Measurements from ENCODE around the gene CAB39L.

DNA sequence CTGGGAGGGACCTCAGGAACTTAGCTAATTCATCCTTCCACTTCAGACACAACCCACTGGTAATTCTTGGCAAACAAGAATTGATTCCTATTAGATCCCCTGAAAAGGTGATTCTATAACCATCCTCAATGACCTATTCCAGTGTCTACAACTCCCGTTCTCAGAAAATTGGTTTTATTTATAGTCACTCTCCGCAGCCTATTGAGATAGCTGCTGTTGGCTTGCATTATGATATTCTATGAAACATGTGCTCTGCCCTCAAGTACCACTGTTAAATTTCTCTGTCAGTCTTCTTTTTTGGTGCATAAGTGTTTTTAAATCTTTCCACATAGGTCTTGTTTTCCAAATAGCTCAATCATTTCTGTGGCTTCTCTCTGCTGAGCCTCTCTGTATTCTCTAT, 121.2 kb downstream of the CAB39L start:
- TF ChIP-seq, protein P1, sequence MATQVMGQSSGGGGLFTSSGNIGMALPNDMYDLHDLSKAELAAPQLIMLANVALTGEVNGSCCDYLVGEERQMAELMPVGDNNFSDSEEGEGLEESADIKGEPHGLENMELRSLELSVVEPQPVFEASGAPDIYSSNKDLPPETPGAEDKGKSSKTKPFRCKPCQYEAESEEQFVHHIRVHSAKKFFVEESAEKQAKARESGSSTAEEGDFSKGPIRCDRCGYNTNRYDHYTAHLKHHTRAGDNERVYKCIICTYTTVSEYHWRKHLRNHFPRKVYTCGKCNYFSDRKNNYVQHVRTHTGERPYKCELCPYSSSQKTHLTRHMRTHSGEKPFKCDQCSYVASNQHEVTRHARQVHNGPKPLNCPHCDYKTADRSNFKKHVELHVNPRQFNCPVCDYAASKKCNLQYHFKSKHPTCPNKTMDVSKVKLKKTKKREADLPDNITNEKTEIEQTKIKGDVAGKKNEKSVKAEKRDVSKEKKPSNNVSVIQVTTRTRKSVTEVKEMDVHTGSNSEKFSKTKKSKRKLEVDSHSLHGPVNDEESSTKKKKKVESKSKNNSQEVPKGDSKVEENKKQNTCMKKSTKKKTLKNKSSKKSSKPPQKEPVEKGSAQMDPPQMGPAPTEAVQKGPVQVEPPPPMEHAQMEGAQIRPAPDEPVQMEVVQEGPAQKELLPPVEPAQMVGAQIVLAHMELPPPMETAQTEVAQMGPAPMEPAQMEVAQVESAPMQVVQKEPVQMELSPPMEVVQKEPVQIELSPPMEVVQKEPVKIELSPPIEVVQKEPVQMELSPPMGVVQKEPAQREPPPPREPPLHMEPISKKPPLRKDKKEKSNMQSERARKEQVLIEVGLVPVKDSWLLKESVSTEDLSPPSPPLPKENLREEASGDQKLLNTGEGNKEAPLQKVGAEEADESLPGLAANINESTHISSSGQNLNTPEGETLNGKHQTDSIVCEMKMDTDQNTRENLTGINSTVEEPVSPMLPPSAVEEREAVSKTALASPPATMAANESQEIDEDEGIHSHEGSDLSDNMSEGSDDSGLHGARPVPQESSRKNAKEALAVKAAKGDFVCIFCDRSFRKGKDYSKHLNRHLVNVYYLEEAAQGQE (IDR thresholded peaks at IDR 0.05; ENCODE audit: low read depth), result no peak
- TF ChIP-seq FOXM1 (IDR thresholded peaks at IDR 0.05; ENCODE audit: borderline replicate concordance, low read depth) (no peak), EP300 (IDR thresholded peaks at IDR 0.05; ENCODE audit: borderline replicate concordance) (no peak), RAD21 (IDR thresholded peaks at IDR 0.05; ENCODE audit: low read depth) (no peak), YY1 (IDR thresholded peaks at IDR 0.05; ENCODE audit: low read depth) (no peak)
- TF ChIP-seq, protein P2, sequence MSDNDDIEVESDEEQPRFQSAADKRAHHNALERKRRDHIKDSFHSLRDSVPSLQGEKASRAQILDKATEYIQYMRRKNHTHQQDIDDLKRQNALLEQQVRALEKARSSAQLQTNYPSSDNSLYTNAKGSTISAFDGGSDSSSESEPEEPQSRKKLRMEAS (IDR thresholded peaks at IDR 0.05), result no peak

Data from Ishikawa (cell line).